ENCODE results near the gene OR5J2.
"Not testable (repeated sequence)": the region's sequence is repeated elsewhere in the genome, so short reads cannot be mapped to it uniquely, and the experiment has no call there.

OR5J2 gene

GRCh38 chr11:56214537-56214936 is 38.1 kb downstream of the OR5J2 start:
- DNase-seq (ENCODE audit: low spot score in 2 of 2) (no peak), ATAC-seq (replicated peaks; ENCODE audit: extremely low read depth, poor library complexity, severe bottlenecking) (no peak)
- Mint-ChIP-seq H3K9me3 (peaks cover 38% of the 10 kb centered on the region), H3K27ac (ENCODE audit: low read depth) (no peak overlapping the region), H3K4me1 (no peaks in the 10 kb centered on the region), H3K27me3 (no peaks in the 10 kb centered on the region), H3K4me3 (no peak overlapping the region), H3K36me3 (ENCODE audit: insufficient read depth) (no peaks in the 10 kb centered on the region)

GRCh38 chr11:56219735-56220134 is 43.3 kb downstream of the OR5J2 start:
- not testable (repeated sequence) for H3K27ac Mint-ChIP-seq (ENCODE audit: low read depth); H3K27me3 Mint-ChIP-seq; ATAC-seq (replicated peaks; ENCODE audit: extremely low read depth, poor library complexity, severe bottlenecking); DNase-seq (ENCODE audit: low spot score in 2 of 2); H3K4me1 Mint-ChIP-seq; H3K4me3 Mint-ChIP-seq; H3K36me3 Mint-ChIP-seq (ENCODE audit: insufficient read depth)
- H3K9me3 Mint-ChIP-seq = peaks cover 39% of the 10 kb centered on the region
